Mesendoderm (in vitro differentiated cells): Measurements from ENCODE around the gene GSN.

Experiments
- DNase-seq: peaks from one replicate; pipeline ENCODE4 v3.0.0; 2013
- H2AK5ac ChIP-seq: 2 replicates; pipeline ENCODE4 v1.6.1; 2013; ENCODE audit warnings: low read length, inconsistent platforms
- H2BK120ac ChIP-seq: 2 replicates; pipeline ENCODE4 v1.6.1; 2013; ENCODE audit warnings: low read depth, mild to moderate bottlenecking, low read length, moderate library complexity, mixed read lengths
- H2BK15ac ChIP-seq: replicated peaks from 2 replicates; pipeline ENCODE4 v1.6.1; 2013; ENCODE audit warnings: low read depth, mild to moderate bottlenecking, moderate library complexity
- H2BK5ac ChIP-seq: 2 replicates; pipeline ENCODE4 v1.6.1; 2013; ENCODE audit warnings: low read length, inconsistent platforms
- H3K18ac ChIP-seq: 2 replicates; pipeline ENCODE4 v1.6.1; 2013; ENCODE audit warnings: mild to moderate bottlenecking, low read length, mixed read lengths
- H3K23ac ChIP-seq: one replicate; pipeline ENCODE4 v1.6.1; 2013; ENCODE audit warnings: low read length
- H3K27ac ChIP-seq: 2 replicates; pipeline ENCODE4 v1.5.1; 2013; ENCODE audit warnings: low read depth, mild to moderate bottlenecking, inconsistent platforms, low read length, moderate library complexity
- H3K27me3 ChIP-seq: 2 replicates; pipeline ENCODE4 v1.6.1; 2013; ENCODE audit warnings: low read length, control low read depth, mild to moderate bottlenecking, inconsistent platforms; ENCODE audit not compliant: insufficient read depth, poor library complexity
- H3K36me3 ChIP-seq: 2 replicates; pipeline ENCODE4 v1.6.1; 2013; ENCODE audit warnings: low read length, inconsistent platforms; ENCODE audit not compliant: control insufficient read depth, insufficient read depth
- H3K4ac ChIP-seq: one replicate; pipeline ENCODE4 v1.6.1; 2013; ENCODE audit warnings: low read depth, mild to moderate bottlenecking, low read length, moderate library complexity
- H3K4me1 ChIP-seq: 2 replicates; pipeline ENCODE4 v1.6.1; 2013; ENCODE audit warnings: low read depth, low read length, inconsistent platforms; ENCODE audit not compliant: control insufficient read depth
- H3K4me2 ChIP-seq: 2 replicates; pipeline ENCODE4 v1.6.1; 2013; ENCODE audit warnings: low read length
- H3K4me3 ChIP-seq: 2 replicates; pipeline ENCODE4 v1.5.1; 2013; ENCODE audit warnings: mild to moderate bottlenecking, low read length
- H3K56ac ChIP-seq: one replicate; pipeline ENCODE4 v1.6.1; 2013; ENCODE audit warnings: low read length
- H3K79me1 ChIP-seq: 2 replicates; pipeline ENCODE4 v1.6.1; 2013; ENCODE audit warnings: low read length, inconsistent platforms
- H3K79me2 ChIP-seq: 2 replicates; pipeline ENCODE4 v1.6.1; 2013; ENCODE audit warnings: mild to moderate bottlenecking, low read length; ENCODE audit not compliant: control insufficient read depth, insufficient read depth
- H3K9ac ChIP-seq: 2 replicates; pipeline ENCODE4 v1.6.1; 2013; ENCODE audit warnings: low read length, inconsistent platforms
- H4K5ac ChIP-seq: one replicate; pipeline ENCODE4 v1.6.1; 2013; ENCODE audit warnings: low read length
- H4K8ac ChIP-seq: one replicate; pipeline ENCODE4 v1.6.1; 2013; ENCODE audit warnings: low read depth, mild to moderate bottlenecking, control low read depth, low read length, moderate library complexity
- WGBS: extraction: QIAGEN DNeasy Blood & Tissue Kit; methylation state at CpG from one replicate; pipeline ENCODE4 v1.1.7; 2013; ENCODE audit warnings: low lambda C conversion rate, missing lambda C conversion rate; ENCODE audit not compliant: insufficient coverage; ENCODE audit errors: extremely low coverage; 5-methylcytosine and 5-hydroxymethylcytosine counted together

Gene GSN

DNA sequence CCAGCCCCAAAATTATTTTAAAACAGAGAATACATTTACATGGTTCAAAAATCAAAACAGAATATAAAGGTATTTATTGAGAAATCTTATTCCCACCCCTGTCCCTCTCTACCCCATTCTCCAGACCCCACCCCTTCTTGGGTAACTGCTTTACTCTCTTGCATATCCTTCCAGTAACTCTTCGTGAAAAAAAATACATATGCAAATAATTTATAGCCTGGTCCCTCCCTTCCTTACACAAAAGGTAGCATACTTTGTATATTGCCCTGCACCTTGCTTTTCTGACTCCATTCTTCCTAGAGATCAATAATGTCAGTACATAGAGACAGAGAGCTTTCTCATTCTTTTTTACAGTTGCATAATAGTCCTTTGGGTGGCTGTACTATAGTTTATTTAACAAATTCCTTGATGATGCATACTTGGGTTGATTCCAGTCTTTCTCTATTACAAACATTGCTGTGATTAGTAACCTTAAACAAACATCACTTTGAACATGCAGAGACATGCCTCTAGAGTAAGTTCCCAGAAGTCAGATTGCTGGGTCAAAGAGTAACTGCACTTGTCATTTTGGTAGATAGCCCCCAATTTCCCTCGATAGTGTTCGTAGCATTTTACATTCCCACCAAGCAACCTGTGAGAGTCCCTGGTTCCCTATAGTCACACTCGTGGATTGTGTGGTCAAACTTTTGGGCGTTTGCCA lies 54.2 kb downstream of the GSN start:
- Histone ChIP-seq H3K27ac (no peak overlapping the region), H3K36me3 (no peaks in the 10 kb centered on the region), H3K79me1 (no peaks in the 10 kb centered on the region), H3K4me3 (no peak overlapping the region), H3K4ac (no peak overlapping the region), H3K4me1 (no peaks in the 10 kb centered on the region), H3K27me3 (no peaks in the 10 kb centered on the region), H3K23ac (no peak overlapping the region), H2AK5ac (no peak overlapping the region), H4K5ac (no peak overlapping the region), H3K56ac (no peak overlapping the region), H2BK5ac (no peak overlapping the region), H4K8ac (no peak overlapping the region), H2BK15ac (no peak overlapping the region), H3K4me2 (no peak overlapping the region), H2BK120ac (no peak overlapping the region), H3K18ac (no peak overlapping the region), H3K9ac (no peak overlapping the region), H3K79me2 (no peaks in the 10 kb centered on the region)
- DNase-seq: no peak
- no CpG with 5 or more reads among the region's 5 CpGs for WGBS

DNA sequence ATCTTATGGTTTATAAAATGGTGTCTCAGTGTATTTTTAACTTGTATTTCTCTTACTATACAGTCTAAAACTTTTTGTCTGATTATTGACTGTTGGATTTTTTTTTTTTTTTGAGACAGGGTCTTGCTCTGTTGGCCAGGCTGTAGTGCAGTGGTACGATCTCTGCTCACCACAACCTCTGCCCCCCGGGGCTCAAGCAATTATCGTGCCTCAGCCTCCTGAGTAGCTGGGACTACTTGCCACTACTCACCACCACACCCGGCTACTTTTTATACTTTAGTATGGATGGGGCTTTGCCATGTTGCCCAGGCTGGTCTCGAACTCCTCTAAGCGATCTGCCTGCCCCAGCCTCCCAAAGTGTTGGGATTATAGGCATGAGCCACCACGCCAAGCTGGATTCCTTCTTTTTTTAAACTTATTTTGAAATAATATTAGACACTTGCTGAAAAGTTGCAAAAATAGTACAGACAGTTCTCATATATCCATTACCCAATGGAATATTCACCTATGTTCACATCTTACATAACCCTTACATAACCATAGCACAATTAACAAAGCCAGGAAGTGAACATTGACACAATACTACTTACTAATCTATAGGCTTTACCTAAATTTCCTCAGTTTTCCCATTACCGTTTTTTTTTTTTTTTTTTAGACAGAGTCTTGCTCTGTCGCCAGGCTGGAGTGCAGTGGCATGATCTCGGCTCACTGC lies 54.9 kb downstream of the GSN start:
- H3K4ac ChIP-seq: no peak overlapping the region
- H2AK5ac ChIP-seq: no peak overlapping the region
- no peak overlapping the region for H4K8ac ChIP-seq
- no peak overlapping the region for H2BK5ac ChIP-seq
- H2BK15ac ChIP-seq: no peak overlapping the region
- no peak overlapping the region for H3K4me2 ChIP-seq
- H3K36me3 ChIP-seq: no peaks in the 10 kb centered on the region
- H4K5ac ChIP-seq: no peak overlapping the region
- H3K18ac ChIP-seq: no peak overlapping the region
- no peak for DNase-seq
- H3K23ac ChIP-seq: no peak overlapping the region
- H2BK120ac ChIP-seq: no peak overlapping the region
- WGBS: no CpG with 5 or more reads among the region's 10 CpGs
- H3K56ac ChIP-seq: no peak overlapping the region
- H3K4me3 ChIP-seq: no peak overlapping the region
- H3K27me3 ChIP-seq: no peaks in the 10 kb centered on the region
- H3K79me1 ChIP-seq: no peaks in the 10 kb centered on the region
- H3K9ac ChIP-seq: no peak overlapping the region
- H3K27ac ChIP-seq: no peak overlapping the region
- no peaks in the 10 kb centered on the region for H3K4me1 ChIP-seq
- no peaks in the 10 kb centered on the region for H3K79me2 ChIP-seq

DNA sequence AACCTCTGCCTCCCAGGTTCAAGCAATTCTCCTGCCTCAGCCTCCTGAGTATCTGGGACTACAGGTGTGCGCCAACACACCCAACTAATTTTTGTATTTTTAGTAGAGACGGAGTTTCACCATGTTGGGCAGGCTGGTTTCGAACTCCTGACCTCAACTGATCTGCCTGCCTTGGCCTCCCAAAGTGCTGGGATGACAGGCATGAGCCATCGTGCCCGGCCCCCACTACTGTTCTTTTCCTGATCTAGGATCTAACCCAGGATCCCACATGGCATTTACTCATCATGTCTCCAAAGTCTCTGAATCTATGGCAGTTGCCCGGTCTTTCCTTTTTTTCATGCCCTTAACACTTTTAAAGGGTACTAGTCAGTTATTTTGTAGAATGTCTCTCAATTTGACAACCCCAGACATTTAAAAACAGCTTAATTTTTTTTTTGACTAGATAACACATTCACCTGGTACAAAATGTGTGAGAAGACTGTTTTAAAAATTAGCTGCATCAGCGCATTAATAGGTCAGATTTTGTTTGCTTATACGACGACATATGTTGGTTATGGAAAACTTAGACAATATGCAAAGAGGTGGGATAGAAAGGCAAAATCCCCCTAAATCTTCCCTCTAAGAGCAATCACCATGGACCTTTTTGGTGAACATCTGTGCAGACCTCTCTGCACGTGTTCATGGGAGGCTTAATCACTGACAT lies 55.6 kb downstream of the GSN start:
- Histone ChIP-seq H3K23ac (no peak overlapping the region), H3K4me3 (no peak overlapping the region), H3K79me2 (no peaks in the 10 kb centered on the region), H2BK5ac (no peak overlapping the region), H3K36me3 (no peaks in the 10 kb centered on the region), H3K4me2 (no peak overlapping the region), H2AK5ac (no peak overlapping the region), H3K4ac (no peak overlapping the region), H2BK120ac (no peak overlapping the region), H3K4me1 (no peaks in the 10 kb centered on the region), H3K56ac (no peak overlapping the region), H3K79me1 (no peaks in the 10 kb centered on the region), H3K18ac (no peak overlapping the region), H4K5ac (no peak overlapping the region), H3K9ac (no peak overlapping the region), H2BK15ac (no peak overlapping the region), H3K27me3 (no peaks in the 10 kb centered on the region), H4K8ac (no peak overlapping the region), H3K27ac (no peak overlapping the region)
- WGBS: no CpG with 5 or more reads among the region's 10 CpGs
- DNase-seq: no peak

DNA sequence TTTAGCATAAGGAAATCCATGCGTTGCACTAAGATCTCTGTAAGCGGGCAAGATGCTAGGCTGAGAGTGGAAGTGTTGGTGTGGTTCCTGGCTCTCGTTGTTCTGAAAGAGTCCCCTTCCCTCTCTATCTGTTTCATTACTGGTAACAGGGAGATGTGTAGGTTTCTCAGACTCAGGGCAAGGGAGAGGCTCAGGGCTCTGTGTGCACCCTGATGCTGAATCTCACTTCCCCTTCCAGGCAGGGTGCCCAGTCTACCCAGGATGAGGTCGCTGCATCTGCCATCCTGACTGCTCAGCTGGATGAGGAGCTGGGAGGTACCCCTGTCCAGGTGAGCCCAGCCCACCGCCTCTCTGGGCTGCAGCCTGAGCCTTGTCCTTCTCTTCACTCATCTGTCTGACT lies 56.4 kb downstream of the GSN start:
- Histone ChIP-seq H2AK5ac (no peak overlapping the region), H3K27me3 (no peaks in the 10 kb centered on the region), H3K56ac (no peak overlapping the region), H3K4me2 (no peak overlapping the region), H3K4me1 (no peaks in the 10 kb centered on the region), H3K4me3 (no peak overlapping the region), H3K9ac (no peak overlapping the region), H2BK15ac (no peak overlapping the region), H2BK5ac (no peak overlapping the region), H3K79me1 (no peaks in the 10 kb centered on the region), H4K5ac (no peak overlapping the region), H4K8ac (no peak overlapping the region), H2BK120ac (no peak overlapping the region), H3K23ac (no peak overlapping the region), H3K36me3 (no peaks in the 10 kb centered on the region), H3K79me2 (no peaks in the 10 kb centered on the region), H3K27ac (no peak overlapping the region), H3K4ac (no peak overlapping the region), H3K18ac (no peak overlapping the region)
- no peak for DNase-seq
- WGBS: no CpG with 5 or more reads among the region's 5 CpGs

DNA sequence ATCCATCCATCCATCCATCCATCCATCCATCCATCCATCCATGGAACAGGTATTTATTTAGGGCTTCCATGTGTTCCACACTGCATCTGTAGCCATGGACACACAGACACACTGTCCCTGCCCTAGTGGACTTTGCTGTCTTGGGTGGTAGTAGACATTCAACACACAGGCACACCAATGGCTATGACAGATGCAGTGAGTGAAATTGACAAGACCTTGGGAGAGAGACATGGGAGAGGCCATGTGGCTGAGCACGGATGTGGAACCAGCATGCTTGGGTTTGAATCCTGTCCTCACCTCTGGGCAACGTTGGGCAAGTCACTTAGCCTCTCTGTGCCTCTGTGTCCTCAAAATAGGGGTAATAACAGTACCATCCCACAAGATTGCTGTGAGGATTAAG lies 56.8 kb downstream of the GSN start:
- no peak overlapping the region for H2BK15ac ChIP-seq
- H3K4me3 ChIP-seq: no peak overlapping the region
- no peak overlapping the region for H4K8ac ChIP-seq
- H2AK5ac ChIP-seq: no peak overlapping the region
- H3K27ac ChIP-seq: no peak overlapping the region
- no peaks in the 10 kb centered on the region for H3K79me2 ChIP-seq
- no peak for DNase-seq
- no peak overlapping the region for H3K56ac ChIP-seq
- H3K4me1 ChIP-seq: no peaks in the 10 kb centered on the region
- no peaks in the 10 kb centered on the region for H3K36me3 ChIP-seq
- no peak overlapping the region for H3K4ac ChIP-seq
- no peak overlapping the region for H4K5ac ChIP-seq
- no peak overlapping the region for H3K23ac ChIP-seq
- no peak overlapping the region for H3K9ac ChIP-seq
- H3K18ac ChIP-seq: no peak overlapping the region
- H3K79me1 ChIP-seq: no peaks in the 10 kb centered on the region
- WGBS: no CpG with 5 or more reads among the region's 2 CpGs
- no peak overlapping the region for H3K4me2 ChIP-seq
- no peaks in the 10 kb centered on the region for H3K27me3 ChIP-seq
- no peak overlapping the region for H2BK120ac ChIP-seq
- no peak overlapping the region for H2BK5ac ChIP-seq
